Endothelial cell (in vitro differentiated cells): ENCODE results near the gene CPTP. TPM values are rescaled to one million over a fixed set of nuclear protein-coding genes. Genes with fewer than 3 reads are reported as not detected.

Experiments
- DNase-seq: peaks from one replicate; pipeline ENCODE4 v3.0.0; 2021; ENCODE audit warnings: low spot score
- H3K27ac Mint-ChIP-seq: one replicate; pipeline ENCODE4 v1.8.0; 2021; ENCODE audit warnings: mixed read lengths, inconsistent platforms; ENCODE audit not compliant: unreplicated experiment
- H3K27me3 Mint-ChIP-seq: one replicate; pipeline ENCODE4 v1.8.0; 2021; ENCODE audit warnings: mild to moderate bottlenecking, moderate library complexity, mixed read lengths, inconsistent platforms; ENCODE audit not compliant: unreplicated experiment
- H3K36me3 Mint-ChIP-seq: one replicate; pipeline ENCODE4 v1.8.0; 2021; ENCODE audit warnings: mild to moderate bottlenecking, low read depth, mixed read lengths, inconsistent platforms; ENCODE audit not compliant: unreplicated experiment
- H3K4me1 Mint-ChIP-seq: one replicate; pipeline ENCODE4 v1.8.0; 2021; ENCODE audit warnings: mild to moderate bottlenecking, mixed read lengths, inconsistent platforms; ENCODE audit not compliant: unreplicated experiment
- H3K4me3 Mint-ChIP-seq: one replicate; pipeline ENCODE4 v1.8.0; 2021; ENCODE audit warnings: mild to moderate bottlenecking, mixed read lengths, inconsistent platforms; ENCODE audit not compliant: unreplicated experiment
- H3K9me3 Mint-ChIP-seq: one replicate; pipeline ENCODE4 v1.8.0; 2021; ENCODE audit warnings: mixed read lengths, inconsistent platforms; ENCODE audit not compliant: unreplicated experiment
- CTCF ChIP-seq: fragments of 200-600 bp; sonication (generic); IDR thresholded peaks from one replicate; pipeline ENCODE4 v1.5.0; 2021; ENCODE audit warnings: antibody characterized with exemption; ENCODE audit not compliant: unreplicated experiment
- total RNA-seq: library from RNA; stranded (reverse); fragmentation: NEBNext Ultra II Directional; extraction: Animal tissue kit (Norgen Biotek cat#: 25700); gene quantifications from one replicate; pipeline ENCODE4 v1.2.1, GENCODE V29; 2021; ENCODE audit not compliant: unreplicated experiment

The CPTP gene
- total RNA-seq, 1 donor from 2014 or later = 26.0 TPM

DNA sequence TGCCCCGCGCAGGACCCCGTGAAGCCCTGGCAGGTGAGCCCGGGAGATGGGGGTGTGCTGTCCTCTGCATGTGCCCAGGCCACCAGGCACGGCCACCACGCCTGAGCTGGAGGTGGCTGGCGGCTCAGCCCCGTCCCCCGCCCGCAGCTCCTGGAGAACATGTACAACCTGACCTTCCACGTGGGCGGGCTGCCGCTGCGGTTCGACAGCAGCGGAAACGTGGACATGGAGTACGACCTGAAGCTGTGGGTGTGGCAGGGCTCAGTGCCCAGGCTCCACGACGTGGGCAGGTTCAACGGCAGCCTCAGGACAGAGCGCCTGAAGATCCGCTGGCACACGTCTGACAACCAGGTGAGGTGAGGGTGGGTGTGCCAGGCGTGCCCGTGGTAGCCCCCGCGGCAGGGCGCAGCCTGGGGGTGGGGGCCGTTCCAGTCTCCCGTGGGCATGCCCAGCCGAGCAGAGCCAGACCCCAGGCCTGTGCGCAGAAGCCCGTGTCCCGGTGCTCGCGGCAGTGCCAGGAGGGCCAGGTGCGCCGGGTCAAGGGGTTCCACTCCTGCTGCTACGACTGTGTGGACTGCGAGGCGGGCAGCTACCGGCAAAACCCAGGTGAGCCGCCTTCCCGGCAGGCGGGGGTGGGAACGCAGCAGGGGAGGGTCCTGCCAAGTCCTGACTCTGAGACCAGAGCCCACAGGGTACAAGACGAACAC is 8.3 kb downstream of the CPTP start:
- H3K27me3 Mint-ChIP-seq = peaks cover 14% of the 10 kb centered on the region
- peaks cover 8% of the 10 kb centered on the region for H3K36me3 Mint-ChIP-seq
- no peak overlapping the region for H3K27ac Mint-ChIP-seq
- no peak for TF ChIP-seq CTCF
- no peak overlapping the region for H3K4me3 Mint-ChIP-seq
- H3K9me3 Mint-ChIP-seq = no peaks in the 10 kb centered on the region
- no peak for DNase-seq
- H3K4me1 Mint-ChIP-seq = no peaks in the 10 kb centered on the region

DNA sequence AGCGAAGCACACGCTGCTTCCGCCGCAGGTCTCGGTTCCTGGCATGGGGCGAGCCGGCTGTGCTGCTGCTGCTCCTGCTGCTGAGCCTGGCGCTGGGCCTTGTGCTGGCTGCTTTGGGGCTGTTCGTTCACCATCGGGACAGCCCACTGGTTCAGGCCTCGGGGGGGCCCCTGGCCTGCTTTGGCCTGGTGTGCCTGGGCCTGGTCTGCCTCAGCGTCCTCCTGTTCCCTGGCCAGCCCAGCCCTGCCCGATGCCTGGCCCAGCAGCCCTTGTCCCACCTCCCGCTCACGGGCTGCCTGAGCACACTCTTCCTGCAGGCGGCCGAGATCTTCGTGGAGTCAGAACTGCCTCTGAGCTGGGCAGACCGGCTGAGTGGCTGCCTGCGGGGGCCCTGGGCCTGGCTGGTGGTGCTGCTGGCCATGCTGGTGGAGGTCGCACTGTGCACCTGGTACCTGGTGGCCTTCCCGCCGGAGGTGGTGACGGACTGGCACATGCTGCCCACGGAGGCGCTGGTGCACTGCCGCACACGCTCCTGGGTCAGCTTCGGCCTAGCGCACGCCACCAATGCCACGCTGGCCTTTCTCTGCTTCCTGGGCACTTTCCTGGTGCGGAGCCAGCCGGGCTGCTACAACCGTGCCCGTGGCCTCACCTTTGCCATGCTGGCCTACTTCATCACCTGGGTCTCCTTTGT is 9.1 kb downstream of the CPTP start:
- no peak for DNase-seq
- H3K27ac Mint-ChIP-seq = no peak overlapping the region
- H3K9me3 Mint-ChIP-seq = no peaks in the 10 kb centered on the region
- no peaks in the 10 kb centered on the region for H3K4me1 Mint-ChIP-seq
- no peak for TF ChIP-seq CTCF
- peaks cover 14% of the 10 kb centered on the region for H3K27me3 Mint-ChIP-seq
- H3K36me3 Mint-ChIP-seq = peaks cover 8% of the 10 kb centered on the region
- no peak overlapping the region for H3K4me3 Mint-ChIP-seq

GRCh38 chr1:1334835-1335234 is 10.2 kb downstream of the CPTP start:
- no peak overlapping the region for H3K27ac Mint-ChIP-seq
- H3K27me3 Mint-ChIP-seq = peaks cover 9% of the 10 kb centered on the region
- no peak for TF ChIP-seq CTCF
- H3K4me3 Mint-ChIP-seq = no peak overlapping the region
- no peaks in the 10 kb centered on the region for H3K4me1 Mint-ChIP-seq
- peaks cover 2% of the 10 kb centered on the region for H3K36me3 Mint-ChIP-seq
- no peaks in the 10 kb centered on the region for H3K9me3 Mint-ChIP-seq
- DNase-seq = peak; percentile 51

GRCh38 chr1:1335283-1335682 is 10.7 kb downstream of the CPTP start:
- no peak for DNase-seq
- peaks cover 6% of the 10 kb centered on the region for H3K27me3 Mint-ChIP-seq
- H3K4me3 Mint-ChIP-seq = no peak overlapping the region
- no peak for TF ChIP-seq CTCF
- H3K36me3 Mint-ChIP-seq = no peaks in the 10 kb centered on the region
- no peaks in the 10 kb centered on the region for H3K4me1 Mint-ChIP-seq
- H3K9me3 Mint-ChIP-seq = no peaks in the 10 kb centered on the region
- no peak overlapping the region for H3K27ac Mint-ChIP-seq

DNA sequence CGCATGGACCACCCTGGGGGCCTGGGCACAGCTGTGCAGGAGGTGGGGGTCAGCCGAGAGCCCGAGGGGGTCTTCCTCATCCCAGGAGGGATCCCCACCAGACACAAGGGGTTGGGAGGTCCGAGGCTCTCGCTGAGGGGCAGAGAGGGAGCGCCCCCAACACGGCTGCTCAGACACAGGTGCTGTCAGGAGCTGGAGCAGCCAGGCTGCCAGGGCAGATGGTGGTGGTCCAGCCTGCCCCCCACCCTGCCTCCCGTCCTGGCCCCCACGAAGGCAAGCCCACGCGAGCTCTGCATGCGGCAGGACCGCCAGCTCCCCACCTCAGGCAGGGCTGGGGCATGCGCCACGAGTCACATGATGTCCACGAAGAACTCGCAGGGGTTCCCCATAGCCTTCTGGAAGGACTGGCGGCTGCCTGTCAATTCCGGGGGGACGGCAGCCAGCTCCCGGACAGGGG is 11.2 kb downstream of the CPTP start:
- H3K4me3 Mint-ChIP-seq = no peak overlapping the region

More for the DNA sequence above, 11.2 kb downstream of the CPTP start:
- Mint-ChIP-seq H3K36me3 (peaks cover 5% of the 10 kb centered on the region), H3K4me1 (no peaks in the 10 kb centered on the region), H3K27ac (no peak overlapping the region), H3K27me3 (peaks cover 6% of the 10 kb centered on the region), H3K9me3 (no peaks in the 10 kb centered on the region)
- no peak for DNase-seq
- no peak for TF ChIP-seq CTCF
